ENCODE measurements around the gene RBM8A. TPM values are rescaled to one million over a fixed set of nuclear protein-coding genes. Genes with fewer than 3 reads are reported as not detected.

Gene RBM8A
- 285 and 828 TPM in 2 replicates for total RNA-seq (2014; rRNA removed; shearing (Covaris generic))

DNA sequence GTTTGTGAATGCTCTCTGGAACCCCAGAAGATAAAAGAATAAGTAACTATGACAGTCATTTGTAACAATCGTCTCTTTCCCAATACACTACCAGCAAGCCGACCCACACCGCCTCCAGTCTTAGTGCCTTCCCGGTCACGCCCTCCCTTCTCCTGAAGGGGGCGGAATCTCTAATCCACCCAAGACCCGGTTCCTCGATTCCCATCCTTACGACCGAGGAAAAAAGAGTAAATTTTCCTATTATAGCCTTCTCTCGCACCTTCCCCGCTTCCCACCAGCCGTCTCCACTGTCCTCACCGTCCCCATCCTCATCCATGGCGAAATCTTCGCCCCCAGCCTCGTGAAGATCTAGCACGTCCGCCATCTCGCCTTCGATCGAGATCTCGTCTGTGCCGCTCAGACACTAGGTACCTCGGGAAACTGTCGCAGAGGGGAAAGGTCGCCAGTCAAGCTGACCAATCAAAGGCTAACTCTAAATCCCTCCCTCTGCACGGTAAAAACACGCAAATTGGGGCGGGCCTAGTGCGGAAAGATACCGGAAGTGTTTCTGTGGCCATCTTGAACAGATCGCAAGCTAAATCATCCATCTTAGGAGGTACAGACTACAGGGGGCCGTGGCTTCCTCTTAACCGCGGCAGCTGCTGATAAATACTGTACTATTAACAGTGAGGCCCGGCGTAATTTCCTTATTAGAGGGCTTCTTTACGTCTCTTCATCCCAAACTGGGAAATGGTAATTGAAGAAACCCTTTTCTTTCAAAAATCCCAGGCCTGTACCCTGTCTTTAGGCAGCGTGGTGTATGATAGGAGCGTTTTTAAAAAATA lies at the start of gene RBM8A:
TSS of gene RBM8A (minus strand) at position 422 of the 824 bp plus-strand sequence. CDS start at position 364, 58 bp downstream.
- peaks cover 8% of the 10 kb centered on the region for H3K4me1 ChIP-seq (replicated peaks)
- DNase-seq (ENCODE audit: low read depth in 1 of 2, low spot score in 2 of 2), result peak; percentile 96 to 97
- peak within 1 kb of the TSS; percentile 94 for H3K27ac ChIP-seq
- peaks cover 33% of the 10 kb centered on the region for H3K36me3 ChIP-seq
- no peaks in the 10 kb centered on the region for H3K9me3 ChIP-seq (replicated peaks)
- H3K27me3 ChIP-seq (replicated peaks), result no peaks in the 10 kb centered on the region
- H3K4me3 ChIP-seq, result peak within 1 kb of the TSS; percentile 58

DNA sequence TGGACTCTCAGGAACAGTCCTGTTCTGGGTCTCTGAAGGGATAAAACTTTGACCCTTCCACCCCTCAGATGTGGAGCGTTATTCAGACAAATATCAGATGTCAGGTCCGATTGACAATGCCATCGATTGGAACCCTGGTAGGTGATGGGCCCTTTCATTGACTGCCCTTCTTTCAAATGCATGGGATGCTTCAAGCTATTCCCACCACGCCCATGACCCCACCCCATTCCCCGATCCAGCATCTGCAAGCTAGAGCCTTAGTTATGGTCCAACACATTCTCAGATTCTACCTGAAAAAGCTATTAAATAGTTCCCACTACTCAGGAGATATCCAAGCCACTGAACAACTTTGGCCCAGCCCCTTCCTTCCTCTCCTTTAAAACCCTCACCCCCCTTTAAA lies 49.7 kb upstream of the RBM8A start:
- no peak overlapping the region for H3K4me3 ChIP-seq
- no peak overlapping the region for H3K27ac ChIP-seq
- H3K9me3 ChIP-seq (replicated peaks), result no peaks in the 10 kb centered on the region
- H3K36me3 ChIP-seq, result 0 out of 2 replicates have a peak, but pooled peaks cover 4% of the 10 kb centered on the region
- no peak for DNase-seq (ENCODE audit: low read depth in 1 of 2, low spot score in 2 of 2)
- peaks cover 47% of the 10 kb centered on the region for H3K4me1 ChIP-seq (replicated peaks)
- no peaks in the 10 kb centered on the region for H3K27me3 ChIP-seq (replicated peaks)

DNA sequence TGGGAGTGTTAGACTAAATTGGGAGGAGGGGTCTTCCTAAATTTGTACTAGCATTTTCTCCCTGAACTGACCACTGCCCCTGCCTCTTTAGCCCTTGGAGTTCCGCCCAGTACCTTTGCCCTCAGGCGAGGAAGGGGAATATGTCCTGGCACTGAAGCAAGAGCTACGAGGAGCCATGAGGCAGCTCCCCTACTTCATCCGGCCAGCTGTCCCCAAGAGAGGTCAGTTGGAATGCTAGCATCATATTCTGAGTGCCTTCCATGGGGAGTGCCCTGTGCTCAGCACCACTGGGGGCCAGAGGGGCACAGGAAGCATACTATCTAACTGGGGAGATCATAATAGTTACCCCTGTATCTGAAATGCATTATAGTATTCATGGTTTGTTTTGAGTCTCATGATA lies 47.9 kb upstream of the RBM8A start:
- Histone ChIP-seq H3K4me3 (no peak overlapping the region), H3K4me1 (replicated peaks) (peaks cover 41% of the 10 kb centered on the region), H3K27ac (no peak overlapping the region), H3K36me3 (0 out of 2 replicates have a peak, but pooled peaks cover 4% of the 10 kb centered on the region), H3K27me3 (replicated peaks) (no peaks in the 10 kb centered on the region), H3K9me3 (replicated peaks) (no peaks in the 10 kb centered on the region)
- DNase-seq (ENCODE audit: low read depth in 1 of 2, low spot score in 2 of 2), result no peak

DNA sequence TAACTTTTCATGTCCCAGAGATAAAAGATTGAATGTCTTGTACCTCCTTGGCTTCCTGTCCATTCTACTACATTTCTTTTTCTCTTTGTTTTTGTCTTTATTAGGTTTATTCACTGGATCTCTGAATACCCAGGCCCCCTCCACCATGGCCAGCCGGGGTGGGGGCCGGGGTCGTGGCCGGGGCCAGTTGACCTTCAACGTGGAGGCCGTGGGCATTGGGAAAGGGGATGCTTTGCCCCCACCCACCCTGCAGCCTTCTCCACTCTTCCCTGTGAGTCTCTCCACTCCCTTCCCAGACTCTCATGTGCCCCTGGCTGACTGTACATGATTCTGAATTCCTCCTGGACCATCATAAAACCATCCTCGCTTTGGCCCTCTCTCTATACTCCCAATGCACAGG lies 47.4 kb upstream of the RBM8A start:
- H3K4me3 ChIP-seq, result no peak overlapping the region
- no peaks in the 10 kb centered on the region for H3K9me3 ChIP-seq (replicated peaks)
- H3K4me1 ChIP-seq (replicated peaks), result peaks cover 36% of the 10 kb centered on the region
- H3K27me3 ChIP-seq (replicated peaks), result no peaks in the 10 kb centered on the region
- no peak overlapping the region for H3K27ac ChIP-seq
- H3K36me3 ChIP-seq, result 0 out of 2 replicates have a peak, but pooled peaks cover 4% of the 10 kb centered on the region
- DNase-seq (ENCODE audit: low read depth in 1 of 2, low spot score in 2 of 2), result no peak

DNA sequence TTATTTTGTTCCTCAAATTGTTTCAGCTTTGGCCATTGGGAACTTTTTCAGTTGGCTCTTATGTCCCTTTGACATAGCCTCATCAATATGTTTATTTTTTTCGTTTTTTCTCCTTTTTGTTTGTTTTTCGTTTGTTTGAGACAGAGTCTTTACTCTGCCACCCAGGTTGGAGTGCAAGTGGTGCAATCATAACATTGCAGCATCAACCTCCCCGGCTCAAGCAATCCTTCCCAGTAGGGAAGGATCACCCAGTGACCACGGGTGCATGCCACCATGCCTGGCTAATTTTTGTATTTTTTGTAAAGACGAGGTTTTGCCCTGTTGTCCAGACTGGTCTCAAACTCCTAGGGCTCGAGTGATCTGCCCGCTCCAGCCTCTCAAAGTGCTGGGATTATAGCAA lies 45.3 kb upstream of the RBM8A start:
- no peaks in the 10 kb centered on the region for H3K27me3 ChIP-seq (replicated peaks)
- no peak overlapping the region for H3K27ac ChIP-seq
- no peaks in the 10 kb centered on the region for H3K36me3 ChIP-seq
- DNase-seq (ENCODE audit: low read depth in 1 of 2, low spot score in 2 of 2), result peak in 1 of 2 experiments; percentile 38
- H3K4me3 ChIP-seq, result no peak overlapping the region
- H3K4me1 ChIP-seq (replicated peaks), result peaks cover 21% of the 10 kb centered on the region
- H3K9me3 ChIP-seq (replicated peaks), result no peaks in the 10 kb centered on the region

DNA sequence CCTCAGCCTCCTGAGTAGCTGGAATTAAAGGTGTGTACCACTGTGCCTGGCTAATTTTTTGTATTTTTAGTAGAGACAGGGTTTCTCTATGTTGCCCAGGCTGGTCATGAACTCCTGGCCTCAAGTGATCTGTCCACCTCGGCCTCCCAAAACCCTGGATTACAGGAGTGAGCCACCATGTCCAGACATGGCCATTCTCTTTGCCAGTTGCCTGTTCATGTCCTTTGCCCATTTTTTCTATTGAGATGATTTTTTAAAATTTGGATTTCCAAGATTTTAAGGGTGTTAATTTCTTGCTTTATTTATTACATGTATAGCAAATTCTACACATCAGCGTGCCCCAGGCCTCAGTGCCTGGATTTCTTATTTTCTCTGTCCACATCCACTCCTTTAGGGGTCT lies 40.0 kb upstream of the RBM8A start:
- Histone ChIP-seq H3K4me3 (no peak overlapping the region), H3K9me3 (replicated peaks) (no peaks in the 10 kb centered on the region), H3K36me3 (no peaks in the 10 kb centered on the region), H3K27ac (no peak overlapping the region), H3K27me3 (replicated peaks) (no peaks in the 10 kb centered on the region), H3K4me1 (replicated peaks) (peaks cover 31% of the 10 kb centered on the region)
- DNase-seq (ENCODE audit: low read depth in 1 of 2, low spot score in 2 of 2), result no peak

DNA sequence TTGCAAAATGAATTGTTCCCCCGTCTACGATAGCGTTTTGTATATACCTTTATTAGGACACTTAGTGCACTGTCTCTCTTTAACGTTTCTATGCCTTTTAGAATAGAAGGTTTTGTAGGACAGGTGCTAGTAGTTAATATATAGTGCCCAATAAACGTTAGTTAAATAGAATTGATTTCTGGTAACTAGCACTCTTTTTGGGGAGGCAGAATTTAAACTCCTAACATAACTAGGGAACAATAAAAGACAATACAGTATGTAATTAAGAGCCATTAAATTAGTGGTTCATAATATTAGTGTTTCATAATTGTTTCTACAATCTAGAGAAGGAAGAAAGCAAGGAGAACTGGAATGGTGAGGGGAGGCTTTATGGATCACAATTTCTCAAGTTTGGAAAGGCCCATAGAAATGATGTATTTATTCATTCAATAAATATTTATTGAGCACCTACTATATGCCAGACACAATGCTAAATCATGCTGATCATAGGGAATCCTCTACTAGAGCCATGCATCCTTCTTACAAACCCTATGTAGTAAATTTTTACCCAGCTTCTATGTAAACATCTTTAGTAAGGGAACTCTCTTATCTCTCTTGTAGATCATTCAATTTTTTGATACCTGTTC lies 37.9 kb upstream of the RBM8A start:
- H3K36me3 ChIP-seq, result no peaks in the 10 kb centered on the region
- H3K27me3 ChIP-seq (replicated peaks), result no peaks in the 10 kb centered on the region
- no peak for DNase-seq (ENCODE audit: low read depth in 1 of 2, low spot score in 2 of 2)
- peak overlapping the region; percentile 50 for H3K4me3 ChIP-seq
- H3K4me1 ChIP-seq (replicated peaks), result peaks cover 46% of the 10 kb centered on the region
- H3K27ac ChIP-seq, result no peak overlapping the region
- no peaks in the 10 kb centered on the region for H3K9me3 ChIP-seq (replicated peaks)

DNA sequence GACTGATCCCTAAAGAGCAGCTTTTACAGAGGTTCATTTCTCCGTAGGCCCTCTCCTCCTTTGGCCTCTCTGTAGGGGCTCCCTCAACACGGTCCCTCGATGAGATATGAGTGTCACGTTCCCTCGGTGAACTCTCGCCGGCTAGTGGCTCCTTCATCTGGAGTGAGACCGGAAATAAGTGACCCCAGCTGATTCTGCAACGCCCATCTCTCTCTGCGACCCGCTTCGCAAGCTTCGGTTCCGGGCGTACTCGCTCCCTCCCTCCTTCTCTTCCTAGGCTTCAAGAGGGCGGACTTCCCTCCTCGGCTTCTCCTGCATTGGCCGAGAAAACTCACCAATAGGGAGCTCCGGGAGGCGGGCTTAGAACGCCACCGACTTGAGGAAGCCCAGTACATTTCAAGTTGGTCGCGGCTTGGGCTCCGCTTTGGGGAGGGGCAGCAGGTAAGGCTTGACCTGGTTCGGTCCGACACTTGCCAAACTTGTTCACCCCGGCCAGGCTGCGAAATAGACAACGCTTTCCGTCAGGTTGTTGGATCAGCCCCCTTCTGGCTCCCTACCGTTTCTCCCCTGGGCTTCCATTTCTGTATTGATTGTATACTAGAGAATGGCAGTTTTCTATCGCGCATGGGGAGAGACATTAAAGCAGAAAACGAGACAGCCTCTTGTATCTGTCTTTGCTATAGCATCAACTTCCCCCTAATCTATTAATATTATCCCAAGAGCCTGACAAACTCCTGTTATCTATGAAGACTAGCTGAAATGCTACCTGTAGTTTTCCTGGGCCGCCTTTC lies 37.2 kb upstream of the RBM8A start, which contains the start of the genes ANKRD34A and POLR3GL:
TSS of gene ANKRD34A (minus strand) at position 248 of the 791 bp plus-strand sequence. CDS start 2,816 bp downstream, outside the sequence.
TSS of gene POLR3GL (plus strand) at position 363 of the 791 bp plus-strand sequence. CDS start 10,176 bp downstream, outside the sequence.
- peak within 1 kb of the TSS; percentile 51 for H3K27ac ChIP-seq
- DNase-seq (ENCODE audit: low read depth in 1 of 2, low spot score in 2 of 2), result peak; percentile 92 to 95
- no peaks in the 10 kb centered on the region for H3K27me3 ChIP-seq (replicated peaks)
- H3K36me3 ChIP-seq, result no peaks in the 10 kb centered on the region
- no peaks in the 10 kb centered on the region for H3K9me3 ChIP-seq (replicated peaks)
- peak within 1 kb of the TSS; percentile 50 for H3K4me3 ChIP-seq
- H3K4me1 ChIP-seq (replicated peaks), result peaks cover 51% of the 10 kb centered on the region

DNA sequence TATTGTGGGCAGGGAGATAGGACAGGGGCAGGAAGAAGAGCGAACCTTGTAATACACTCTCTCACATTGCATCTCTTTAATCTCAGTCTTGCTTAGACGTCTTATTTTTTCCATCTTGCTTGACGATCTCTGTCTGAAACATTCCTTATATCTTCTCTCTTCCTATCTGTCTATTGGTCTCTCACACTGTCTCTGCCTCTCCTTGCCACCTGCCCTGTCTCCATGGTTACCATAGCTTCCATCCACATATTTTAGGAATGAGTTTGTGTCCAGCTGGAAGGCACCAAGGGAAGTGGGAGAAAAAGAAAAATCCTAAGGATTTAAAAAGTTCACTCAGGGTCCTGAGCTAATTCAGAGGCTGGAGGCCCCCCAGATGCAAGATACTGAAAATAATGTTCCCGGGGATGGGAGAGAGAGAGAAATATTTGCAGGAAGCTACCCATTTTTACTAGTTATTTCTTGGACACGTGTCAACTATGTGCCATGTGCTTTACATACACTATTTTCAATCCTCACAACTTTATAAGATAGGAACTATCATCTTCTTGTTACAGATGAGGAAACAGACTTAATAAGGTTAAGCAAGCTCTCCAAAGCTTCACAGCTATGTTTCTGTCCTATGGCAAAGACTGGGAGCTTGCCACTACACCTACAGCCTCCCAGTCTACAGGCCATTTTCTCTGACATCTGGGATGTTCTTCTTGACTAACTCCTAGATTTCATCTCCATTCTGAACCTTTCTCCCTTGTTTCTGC lies 36.2 kb upstream of the RBM8A start:
- H3K4me1 ChIP-seq (replicated peaks), result peaks cover 52% of the 10 kb centered on the region
- H3K9me3 ChIP-seq (replicated peaks), result no peaks in the 10 kb centered on the region
- H3K36me3 ChIP-seq, result no peaks in the 10 kb centered on the region
- no peaks in the 10 kb centered on the region for H3K27me3 ChIP-seq (replicated peaks)
- DNase-seq (ENCODE audit: low read depth in 1 of 2, low spot score in 2 of 2), result peak in 1 of 2 experiments; percentile 53
- H3K27ac ChIP-seq, result peak overlapping the region; percentile 51
- peak overlapping the region; percentile 50; the same call in 1 of the 2 replicates for H3K4me3 ChIP-seq

DNA sequence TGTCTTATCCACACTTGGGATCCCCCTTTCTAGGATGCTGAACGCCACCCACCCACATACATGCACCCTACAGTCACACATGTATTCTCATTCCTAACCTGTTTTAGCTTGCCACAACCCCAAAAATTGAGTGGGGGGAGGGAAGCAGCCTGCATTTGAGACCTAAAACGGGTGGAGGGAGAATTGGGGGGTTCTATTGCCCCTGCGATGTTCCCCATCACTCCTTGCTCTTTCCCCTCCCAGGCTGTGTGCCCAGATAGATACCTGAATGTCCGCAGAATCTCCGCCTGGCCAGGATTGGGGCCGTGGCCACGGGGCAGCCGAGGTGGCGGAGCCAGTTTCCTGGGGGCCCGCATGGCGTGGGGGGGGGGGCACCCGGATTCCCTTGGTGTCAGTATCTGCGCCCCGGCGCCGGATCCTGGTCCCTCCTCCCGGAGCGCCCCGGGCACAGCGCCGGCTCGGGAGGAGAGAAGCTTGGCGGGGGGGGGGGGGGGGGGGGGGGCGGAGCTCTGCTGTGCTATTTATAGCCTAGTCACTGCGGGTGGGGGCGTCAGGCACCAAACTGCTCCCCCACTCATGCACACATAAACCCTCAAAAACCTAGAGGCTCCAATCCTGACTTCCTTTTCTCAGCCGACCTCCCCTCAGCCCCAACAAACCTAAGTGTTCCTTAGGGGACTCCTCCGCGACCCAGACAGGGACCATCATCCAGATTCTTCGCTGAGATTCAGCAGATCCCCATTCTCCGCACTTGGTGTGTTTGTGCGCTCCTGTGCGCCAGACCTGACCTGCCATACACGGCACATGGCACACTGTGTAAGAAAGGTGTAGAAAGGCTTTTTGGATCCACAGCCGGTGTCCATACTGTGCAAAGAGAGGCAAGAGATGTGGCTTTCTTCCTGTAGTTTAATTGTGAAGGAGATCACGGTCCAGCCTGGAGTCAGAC lies 35.1 kb upstream of the RBM8A start:
- H3K4me1 ChIP-seq (replicated peaks), result peaks cover 53% of the 10 kb centered on the region
- peak overlapping the region; percentile 27 for H3K4me3 ChIP-seq
- no peaks in the 10 kb centered on the region for H3K36me3 ChIP-seq
- H3K27me3 ChIP-seq (replicated peaks), result no peaks in the 10 kb centered on the region
- no peaks in the 10 kb centered on the region for H3K9me3 ChIP-seq (replicated peaks)
- no peak for DNase-seq (ENCODE audit: low read depth in 1 of 2, low spot score in 2 of 2)
- no peak overlapping the region for H3K27ac ChIP-seq

DNA sequence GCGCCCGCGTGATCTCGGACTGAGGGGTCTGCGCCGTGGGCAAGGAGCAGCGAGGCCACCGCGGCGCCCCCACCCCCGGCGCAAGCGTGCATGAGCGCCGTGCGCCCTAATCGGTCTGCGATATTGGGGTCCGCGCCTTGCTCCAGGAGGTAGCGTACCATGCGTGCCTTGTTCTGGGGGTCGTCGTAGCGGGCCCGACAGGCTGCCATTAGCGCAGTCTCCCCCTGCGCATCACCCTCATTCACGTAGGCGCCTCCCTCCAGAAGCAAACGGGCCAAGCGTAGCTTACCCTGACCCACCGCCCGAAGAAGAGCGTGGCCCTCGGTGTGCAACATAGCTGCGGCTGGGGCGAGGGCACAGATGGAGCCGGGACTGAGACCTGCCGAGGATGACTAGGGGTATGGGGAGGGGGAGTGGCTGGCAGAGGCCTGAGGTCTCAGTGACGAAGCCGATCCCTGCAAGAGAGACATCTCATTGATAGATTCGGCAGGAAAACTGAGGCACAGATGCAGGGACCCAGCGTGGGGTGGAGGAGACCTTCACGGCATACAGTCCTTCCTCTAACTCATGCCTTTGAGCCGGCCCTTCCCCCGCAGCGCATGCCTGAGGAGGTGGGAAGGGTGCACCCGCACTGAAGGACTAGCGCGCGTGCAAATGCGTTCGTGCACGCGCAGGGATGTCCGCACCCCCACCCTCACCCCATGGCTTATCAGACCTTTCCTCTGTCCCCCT lies 34.3 kb upstream of the RBM8A start:
- Histone ChIP-seq H3K27ac (no peak overlapping the region), H3K27me3 (replicated peaks) (no peaks in the 10 kb centered on the region)

DNA sequence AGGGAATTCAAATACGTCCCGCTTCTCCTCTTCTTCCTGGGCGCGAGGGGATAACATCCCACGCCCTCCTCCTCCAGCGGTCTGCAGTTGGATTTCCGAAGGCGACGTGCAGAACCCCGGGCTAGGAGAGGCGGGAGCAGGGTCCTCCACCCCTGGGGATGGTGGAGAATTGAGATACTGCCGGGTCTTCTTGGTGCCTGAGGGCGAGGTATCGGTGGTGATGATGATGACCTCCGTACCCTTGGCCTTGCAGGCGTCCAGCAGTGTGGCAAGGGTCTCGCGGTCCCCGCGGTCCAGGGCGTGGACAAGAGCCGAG lies 33.8 kb upstream of the RBM8A start:
- no peak for DNase-seq (ENCODE audit: low read depth in 1 of 2, low spot score in 2 of 2)
- Histone ChIP-seq H3K36me3 (no peaks in the 10 kb centered on the region), H3K27ac (peak overlapping the region; percentile 37; the same call in 1 of the 2 replicates), H3K4me1 (replicated peaks) (peaks cover 59% of the 10 kb centered on the region), H3K9me3 (replicated peaks) (no peaks in the 10 kb centered on the region), H3K4me3 (peak overlapping the region; percentile 58), H3K27me3 (replicated peaks) (no peaks in the 10 kb centered on the region)

More for the DNA sequence above, 34.3 kb upstream of the RBM8A start:
- H3K9me3 ChIP-seq (replicated peaks), result no peaks in the 10 kb centered on the region
- no peak for DNase-seq (ENCODE audit: low read depth in 1 of 2, low spot score in 2 of 2)
- H3K4me1 ChIP-seq (replicated peaks), result peaks cover 54% of the 10 kb centered on the region
- H3K4me3 ChIP-seq, result peak overlapping the region; percentile 58
- H3K36me3 ChIP-seq, result no peaks in the 10 kb centered on the region

All from SJSA1 (cell line).